SIG-M5 (cell line): Measurements from ENCODE around the gene ELK4.

Experiments
- DNase-seq: peaks from one replicate; lab custom pipeline; 2025; lab: John Stamatoyannopoulos, UW

Gene ELK4

DNA sequence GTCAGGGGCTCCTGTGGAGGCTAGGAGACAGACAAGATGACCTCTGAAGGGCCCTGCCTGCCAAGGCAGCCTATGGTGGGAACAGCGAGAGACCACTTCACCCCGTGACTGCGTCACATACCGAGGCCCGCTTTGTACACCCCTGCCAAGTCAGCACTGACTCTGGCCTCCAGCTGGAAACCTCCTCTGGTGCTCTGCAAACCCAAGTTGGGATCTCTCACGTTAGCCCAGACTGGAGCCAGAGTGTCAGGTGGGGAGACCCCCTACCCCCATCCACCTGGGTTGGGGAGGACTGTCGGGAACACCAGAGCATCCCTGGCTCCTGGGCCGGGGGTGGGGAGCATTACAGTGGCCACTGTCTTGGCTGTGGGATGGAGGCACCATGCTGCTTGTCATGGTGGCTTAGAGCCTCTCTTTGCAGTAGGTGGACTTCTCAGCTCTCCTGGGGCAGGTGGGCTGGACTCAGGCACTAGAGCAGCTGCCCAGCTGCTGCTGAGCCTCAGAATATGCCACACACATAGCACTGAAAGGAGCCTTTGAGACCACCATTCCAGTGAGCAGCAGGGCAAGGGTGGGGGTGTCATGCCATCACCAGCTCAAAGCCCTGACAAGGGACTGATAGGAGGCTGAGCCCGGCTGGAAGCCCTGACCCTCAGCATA, 50.4 kb downstream of the ELK4 start:
- no peak for DNase-seq

DNA sequence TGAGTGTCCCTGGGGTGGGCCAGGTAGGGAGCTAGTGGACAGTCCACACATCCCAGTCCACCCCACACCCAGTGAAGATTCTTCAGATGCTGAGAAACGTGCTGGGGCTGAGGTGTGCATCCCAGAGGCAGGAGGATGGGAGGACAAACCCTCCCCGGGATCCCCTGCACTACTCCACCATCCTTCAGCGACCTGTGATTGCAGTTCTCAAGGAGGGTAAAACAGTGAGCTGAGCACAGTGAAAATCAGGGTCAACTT, 51.0 kb downstream of the ELK4 start:
- no peak for DNase-seq

DNA sequence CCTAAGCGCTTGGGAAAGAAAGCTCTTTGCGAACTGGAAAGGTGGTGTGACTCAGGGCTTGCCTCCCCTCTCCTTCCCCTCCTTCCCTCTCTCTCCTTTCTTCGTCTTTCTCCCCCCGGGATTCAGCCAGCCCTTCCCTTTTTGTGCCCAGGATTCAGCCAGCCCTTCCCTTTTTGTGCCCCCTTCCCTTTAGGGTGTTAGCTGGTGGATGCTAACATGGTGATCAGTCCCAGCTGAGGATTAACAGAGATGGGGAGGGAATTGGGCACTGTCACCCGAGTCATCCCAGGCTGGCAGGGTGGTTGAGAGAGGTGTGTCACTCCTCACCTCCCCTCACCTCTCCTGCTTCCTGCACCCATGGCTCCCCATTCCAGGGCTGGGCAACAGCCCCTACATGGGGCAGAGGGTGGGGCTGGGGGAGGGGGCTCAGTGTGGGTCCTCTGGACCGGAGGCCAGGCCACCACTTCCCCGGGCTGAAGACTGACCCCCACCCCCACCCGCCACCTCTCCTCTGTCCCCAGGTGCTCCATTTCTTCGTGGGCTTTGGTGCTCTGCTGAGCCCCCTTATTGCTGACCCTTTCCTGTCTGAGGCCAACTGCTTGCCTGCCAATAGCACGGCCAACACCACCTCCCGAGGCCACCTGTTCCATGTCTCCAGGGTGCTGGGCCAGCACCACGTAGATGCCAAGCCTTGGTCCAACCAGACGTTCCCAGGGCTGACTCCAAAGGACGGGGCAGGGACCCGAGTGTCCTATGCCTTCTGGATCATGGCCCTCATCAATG, 51.5 kb downstream of the ELK4 start:
- no peak for DNase-seq

- DNase-seq: no peak
Observed at GRCh38 chr1:205579711-205580110, 52.1 kb downstream of the ELK4 start.

- DNase-seq: no peak
Observed at GRCh38 chr1:205578780-205579571, 52.8 kb downstream of the ELK4 start.

GRCh38 chr1:205577874-205578658, 53.7 kb downstream of the ELK4 start:
- DNase-seq: no peak

- no peak for DNase-seq
Observed at GRCh38 chr1:205576805-205577761, 54.7 kb downstream of the ELK4 start.

- DNase-seq: no peak
Observed at GRCh38 chr1:205576011-205576410, 55.8 kb downstream of the ELK4 start.

DNA sequence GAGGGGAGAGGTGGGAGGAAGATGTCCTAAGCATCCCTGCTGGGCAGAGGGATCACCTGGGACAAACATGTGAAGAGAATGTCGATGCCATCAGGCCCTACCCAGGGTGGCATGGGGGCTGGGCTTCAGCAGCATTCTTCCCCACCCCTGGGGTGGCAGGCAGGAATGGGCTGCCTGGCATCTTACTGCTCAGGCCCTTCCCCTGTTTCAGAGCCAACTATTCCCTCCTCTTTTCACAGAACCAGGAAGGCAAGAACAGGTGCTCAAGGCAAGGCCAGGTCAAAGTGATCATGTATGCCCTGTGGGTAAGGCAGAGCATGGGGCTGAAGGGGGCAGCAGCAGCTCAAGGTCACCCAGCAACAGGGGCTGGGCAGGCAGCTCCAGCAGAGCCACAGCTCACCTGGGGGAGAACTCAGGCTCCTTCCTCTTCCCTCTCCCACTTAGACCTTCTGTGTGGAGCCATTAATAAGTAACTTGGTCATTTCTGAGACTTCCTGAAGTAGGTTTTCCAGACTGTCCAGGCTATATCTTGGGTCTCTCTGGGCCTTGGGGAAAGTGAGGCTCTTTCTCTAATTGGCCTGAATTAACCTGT, 56.4 kb downstream of the ELK4 start:
- DNase-seq: no peak

DNA sequence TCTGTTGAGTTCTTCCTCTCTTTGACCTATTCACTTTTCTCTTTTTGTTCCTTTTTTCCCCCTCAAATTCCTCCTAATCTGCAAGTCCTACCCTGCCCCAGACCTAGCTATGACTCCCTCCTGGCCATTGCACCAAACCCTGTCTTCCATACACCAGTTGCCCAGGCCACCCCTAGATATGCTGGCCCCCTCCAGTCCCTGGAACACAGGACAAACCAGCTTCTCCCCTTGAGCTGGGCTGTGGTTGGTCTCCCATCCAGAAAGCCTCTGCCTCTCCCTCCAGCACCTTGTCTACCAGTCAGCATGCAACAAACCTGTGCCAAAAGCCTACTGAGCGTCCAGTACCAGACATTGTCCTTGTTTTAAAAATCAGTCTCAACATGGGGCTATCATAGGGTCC, 59.4 kb downstream of the ELK4 start:
- no peak for DNase-seq

DNA sequence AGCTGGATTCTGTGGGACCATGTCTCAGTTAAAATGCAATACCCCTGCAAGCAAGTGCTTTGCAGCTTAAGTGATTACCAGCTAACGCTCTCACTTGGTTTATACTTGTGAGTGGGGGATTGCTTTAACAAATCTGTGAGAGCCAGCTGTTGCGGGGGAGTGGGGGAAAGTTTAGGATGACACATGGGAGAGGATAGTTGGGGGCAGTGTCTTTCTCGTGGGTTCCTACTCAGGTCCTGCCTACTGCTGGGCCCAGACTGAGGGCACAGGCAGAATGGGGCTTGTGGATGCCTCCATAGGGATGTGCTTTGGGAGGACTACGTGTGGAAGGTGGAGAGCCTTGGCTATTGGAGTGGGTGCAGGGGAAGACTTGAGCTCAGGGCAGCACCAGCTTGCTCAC, 60.1 kb downstream of the ELK4 start:
- no peak for DNase-seq

DNA sequence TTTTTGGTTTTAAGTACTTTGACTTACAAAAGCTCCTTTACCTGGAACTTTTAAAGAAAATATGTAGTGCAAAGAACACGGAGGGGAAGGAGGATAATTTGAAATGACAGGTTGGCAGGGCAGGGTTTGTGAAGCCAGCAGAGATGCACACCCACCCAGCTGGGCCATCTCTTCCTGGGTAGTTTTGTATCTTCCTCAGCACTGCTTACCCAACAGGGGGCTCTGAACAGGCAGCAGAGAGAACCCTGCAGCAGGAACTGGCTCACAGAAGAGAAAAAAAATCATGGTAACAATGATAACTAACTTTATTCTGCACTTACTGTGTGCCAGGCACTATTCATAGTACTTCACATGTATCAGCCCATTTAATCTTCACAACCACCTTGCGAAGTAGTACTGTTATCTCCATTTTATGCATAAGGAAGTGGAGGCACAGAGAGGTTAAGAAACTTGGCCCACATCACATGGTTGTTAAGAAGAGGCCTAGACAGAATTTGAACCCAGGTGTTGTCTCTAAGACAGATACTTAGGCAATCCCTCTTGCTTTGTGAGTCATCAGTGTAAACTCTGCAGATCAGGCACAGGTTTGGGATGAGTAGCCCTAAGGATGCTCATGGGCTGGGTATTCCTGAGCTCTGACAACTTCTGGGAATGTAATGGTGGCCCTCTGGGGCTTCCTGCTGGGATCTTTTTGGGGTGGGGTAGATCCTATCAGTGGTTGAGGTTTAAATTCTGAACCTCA, 60.8 kb downstream of the ELK4 start:
- no peak for DNase-seq

DNA sequence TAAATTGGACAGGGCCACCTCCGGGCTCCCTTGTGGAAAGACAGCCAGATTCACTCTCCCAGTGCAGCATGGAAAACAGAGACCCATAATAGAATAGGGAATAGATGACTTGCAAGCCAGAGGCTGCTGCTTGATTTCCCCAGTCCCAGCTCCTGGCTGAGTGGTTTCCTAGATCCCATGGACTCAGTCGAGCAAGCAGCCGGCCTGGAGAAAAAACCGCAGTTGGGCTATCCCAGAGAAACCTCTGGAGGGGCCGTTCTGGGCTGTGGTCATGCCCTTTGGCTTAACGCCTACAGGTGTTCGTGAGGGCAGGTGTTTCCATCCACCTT, 61.7 kb downstream of the ELK4 start:
- no peak for DNase-seq

- no peak for DNase-seq
Observed at GRCh38 chr1:205569411-205570172, 62.2 kb downstream of the ELK4 start.

GRCh38 chr1:205568469-205569361, 63.1 kb downstream of the ELK4 start:
- DNase-seq: no peak

DNA sequence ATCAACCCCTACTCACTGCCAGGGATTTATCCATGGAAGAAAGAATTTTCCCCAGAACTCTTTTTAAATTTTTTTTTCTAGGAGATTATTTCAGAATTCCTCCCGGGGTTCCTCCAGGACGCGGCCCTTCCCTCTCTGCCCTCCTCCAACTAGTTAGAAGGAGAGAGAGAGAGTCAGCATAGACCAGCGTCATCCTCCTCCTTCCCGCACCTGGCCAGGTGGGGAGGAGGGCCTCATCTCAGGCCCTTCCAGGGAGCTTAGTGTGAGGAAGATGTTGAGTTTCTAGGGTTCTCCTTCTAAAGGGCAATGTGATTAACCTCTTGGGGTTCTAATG, 63.7 kb downstream of the ELK4 start:
- no peak for DNase-seq

DNA sequence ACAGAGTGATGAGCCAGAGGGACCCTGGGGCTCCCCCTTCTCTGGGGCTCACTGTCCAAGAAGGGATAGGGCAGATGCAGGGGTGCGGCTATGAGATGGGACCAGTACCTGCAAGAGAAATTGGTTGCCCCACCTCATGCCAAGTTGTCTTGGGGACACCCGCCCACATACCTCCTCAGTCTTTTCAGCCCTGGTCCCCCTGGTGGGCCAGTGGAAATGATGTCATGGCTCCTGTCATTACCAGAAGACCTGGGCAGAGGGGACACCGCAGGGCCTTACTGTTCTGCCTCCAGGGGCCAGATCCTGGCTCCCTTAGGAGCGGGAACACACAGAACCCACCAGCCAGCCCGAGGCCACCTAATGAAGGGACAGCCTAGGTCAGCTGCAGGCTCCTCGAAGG, 64.1 kb downstream of the ELK4 start:
- no peak for DNase-seq

DNA sequence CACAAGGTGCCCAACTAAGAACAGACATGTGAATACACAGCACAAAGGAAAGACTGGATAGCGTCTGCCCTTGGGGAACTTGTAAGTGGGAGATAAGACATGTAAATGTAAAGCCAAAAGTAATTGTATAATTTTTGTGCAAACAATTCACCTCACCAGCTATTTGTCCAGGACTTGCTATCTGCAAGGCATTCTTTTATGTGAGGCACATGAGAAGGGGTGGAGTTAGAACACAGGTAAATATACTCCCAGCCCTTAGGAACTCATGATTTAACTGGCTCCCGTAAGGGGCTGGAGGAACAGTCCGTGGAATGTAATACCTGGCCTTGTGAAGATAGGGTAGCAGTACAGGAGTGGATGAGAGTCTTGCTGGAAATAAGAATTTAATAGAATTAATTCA, 66.0 kb downstream of the ELK4 start:
- DNase-seq: no peak
